A204.1 (cell line): ENCODE measurements around the gene ACAT2.
"Not testable (repeated sequence)": the region's sequence is repeated elsewhere in the genome, so short reads cannot be mapped to it uniquely, and the experiment has no call there.

Source experiments
- FAIRE-seq: peaks from 2 replicates; lab custom pipeline; 2012; peaks lifted over from hg19 to GRCh38; lab: Jason Lieb, UNC

Gene ACAT2

GRCh38 chr6:159777240-159777904 lies 15.5 kb downstream of the ACAT2 start:
- FAIRE-seq: no peak

GRCh38 chr6:159778131-159778530 lies 16.3 kb downstream of the ACAT2 start:
- no peak for FAIRE-seq

- no peak for FAIRE-seq
Observed at GRCh38 chr6:159778542-159779103, 16.8 kb downstream of the ACAT2 start.

- FAIRE-seq: no peak
Observed at GRCh38 chr6:159788276-159788675, 26.4 kb downstream of the ACAT2 start.

- no peak for FAIRE-seq
Observed at GRCh38 chr6:159788753-159789376, 27.0 kb downstream of the ACAT2 start.

- peak; percentile 96 for FAIRE-seq
Observed at GRCh38 chr6:159789377-159790148, 27.7 kb downstream of the ACAT2 start, which contains the start of gene TCP1. Gene TCP1, minus strand, starts transcription at chr6:159789602. Its CDS starts 134 bp downstream, at chr6:159789468.

GRCh38 chr6:159790149-159790955 lies 28.5 kb downstream of the ACAT2 start, which contains the start of gene MRPL18:
Gene MRPL18, plus strand, starts transcription at chr6:159790467. Its CDS starts 121 bp downstream, at chr6:159790588.
- FAIRE-seq: peak; percentile 92

- no peak for FAIRE-seq
Observed at GRCh38 chr6:159790956-159791598, 29.2 kb downstream of the ACAT2 start.

- not testable (repeated sequence) for FAIRE-seq
Observed at GRCh38 chr6:159794976-159795375, 33.1 kb downstream of the ACAT2 start.

GRCh38 chr6:159797554-159797953 lies 35.7 kb downstream of the ACAT2 start:
- no peak for FAIRE-seq

- no peak for FAIRE-seq
Observed at GRCh38 chr6:159800141-159800865, 38.5 kb downstream of the ACAT2 start, which contains the start of gene PNLDC1. Gene PNLDC1, plus strand, starts transcription at chr6:159800276. Its CDS starts 32 bp downstream, at chr6:159800308.

GRCh38 chr6:159801935-159802334 lies 40.1 kb downstream of the ACAT2 start:
- no peak for FAIRE-seq

- FAIRE-seq: no peak
Observed at GRCh38 chr6:159804504-159804903, 42.7 kb downstream of the ACAT2 start.

- no peak for FAIRE-seq
Observed at GRCh38 chr6:159805440-159806020, 43.7 kb downstream of the ACAT2 start.

GRCh38 chr6:159806021-159806458 lies 44.2 kb downstream of the ACAT2 start:
- no peak for FAIRE-seq

- FAIRE-seq: no peak
Observed at GRCh38 chr6:159807150-159807858, 45.5 kb downstream of the ACAT2 start.

- FAIRE-seq: no peak
Observed at GRCh38 chr6:159808647-159809046, 46.8 kb downstream of the ACAT2 start.

- no peak for FAIRE-seq
Observed at GRCh38 chr6:159809149-159809548, 47.3 kb downstream of the ACAT2 start.

- no peak for FAIRE-seq
Observed at GRCh38 chr6:159813781-159814180, 51.9 kb downstream of the ACAT2 start.
